Measurements from ENCODE around the gene AIPL1. TPM values are rescaled to one million over a fixed set of nuclear protein-coding genes. Genes with fewer than 3 reads are reported as not detected.
A peak's percentile ranks its signal among the peaks of the same experiment; 100 is the strongest.

Gene AIPL1
- total RNA-seq, 6 donors from 2014 or later: not detected

GRCh38 chr17:6380915-6381438, 53.9 kb downstream of the AIPL1 start:
- Histone ChIP-seq H3K27me3 (no peaks in the 10 kb centered on the region), H3K4me1 (no peaks in the 10 kb centered on the region), H3K9me3 (no peaks in the 10 kb centered on the region), H3K4me3 (no peak overlapping the region), H3K36me3 (no peaks in the 10 kb centered on the region), H3K27ac (no peak overlapping the region)
- TF ChIP-seq EP300 (IDR thresholded peaks at IDR 0.05): no peak
- TF ChIP-seq POLR2AphosphoS5 (IDR thresholded peaks at IDR 0.05): no peak
- TF ChIP-seq CTCF (IDR thresholded peaks at IDR 0.05): no peak
- TF ChIP-seq POLR2A (IDR thresholded peaks at IDR 0.05): no peak
- 85 to 87% methylated on average over 6 of the region's 6 CpGs for WGBS, 2 donors
- no peak for DNase-seq
- ATAC-seq (ENCODE audit: low FRiP score in 2 of 2): no peak

- WGBS, 2 donors: 62 to 74% methylated on average over 3 of the region's 3 CpGs
Measured at GRCh38 chr17:6377906-6378305, 57.0 kb downstream of the AIPL1 start.

DNA sequence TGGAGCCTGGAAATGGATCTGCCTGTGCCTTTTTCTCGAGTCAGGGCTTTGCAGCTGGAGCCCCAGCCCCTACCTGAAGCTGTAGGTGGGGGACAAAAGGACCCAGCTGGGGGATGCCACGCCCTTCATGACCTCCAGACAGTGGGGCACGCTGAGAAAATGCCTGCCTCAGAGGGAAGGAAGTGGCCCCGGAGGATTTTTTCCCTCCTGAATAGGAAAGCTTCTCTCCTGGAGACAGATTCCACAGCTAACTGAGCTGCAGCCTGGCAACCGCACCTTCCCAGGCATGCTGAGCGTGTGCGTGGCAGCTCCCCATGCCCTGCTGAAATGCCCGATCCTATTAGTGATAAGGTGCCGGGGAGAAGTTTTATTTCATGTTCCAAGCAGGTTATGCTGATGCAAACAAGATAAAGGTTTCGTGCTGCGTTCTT, 58.0 kb downstream of the AIPL1 start:
- TF ChIP-seq CTCF (IDR thresholded peaks at IDR 0.05) (no peak), EP300 (IDR thresholded peaks at IDR 0.05) (no peak), POLR2A (IDR thresholded peaks at IDR 0.05) (no peak), POLR2AphosphoS5 (IDR thresholded peaks at IDR 0.05) (no peak)

More at GRCh38 chr17:6377906-6378305, 57.0 kb downstream of the AIPL1 start:
- DNase-seq: no peak
- no peaks in the 10 kb centered on the region for H3K4me1 ChIP-seq
- H3K9me3 ChIP-seq: no peaks in the 10 kb centered on the region
- ATAC-seq (ENCODE audit: low FRiP score in 2 of 2): no peak
- H3K36me3 ChIP-seq: no peaks in the 10 kb centered on the region
- TF ChIP-seq CTCF (IDR thresholded peaks at IDR 0.05) (no peak), POLR2AphosphoS5 (IDR thresholded peaks at IDR 0.05) (no peak), EP300 (IDR thresholded peaks at IDR 0.05) (no peak), POLR2A (IDR thresholded peaks at IDR 0.05) (no peak)
- H3K27me3 ChIP-seq: no peaks in the 10 kb centered on the region
- no peak overlapping the region for H3K27ac ChIP-seq
- no peak overlapping the region for H3K4me3 ChIP-seq

DNA sequence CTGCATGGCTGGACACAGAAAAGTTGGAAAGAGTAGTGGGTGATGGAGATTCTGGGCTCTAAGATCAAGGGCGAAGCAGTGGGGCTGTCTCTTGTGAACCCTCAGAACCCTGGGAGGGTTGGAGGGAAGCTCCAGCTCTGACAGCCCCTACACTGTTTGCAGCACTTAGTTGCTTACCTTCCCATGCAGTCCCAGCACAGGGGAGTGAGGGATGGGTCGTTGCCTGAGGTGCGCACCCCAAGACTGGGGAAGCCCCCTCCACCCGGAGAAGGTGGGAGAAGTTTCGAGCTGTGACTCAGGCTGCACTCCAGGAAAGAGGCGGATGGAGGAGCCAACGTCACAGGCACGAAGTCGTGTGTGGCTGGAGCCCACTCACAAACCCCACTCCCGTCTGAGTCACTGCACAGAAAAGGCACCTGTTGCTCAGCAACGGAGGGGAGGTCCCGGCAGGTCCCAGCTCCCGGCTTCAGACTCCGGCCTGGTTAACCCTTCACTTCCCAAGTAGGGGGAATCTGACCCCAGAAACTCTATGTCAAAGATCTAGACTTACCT, 60.1 kb downstream of the AIPL1 start:
- H3K36me3 ChIP-seq: no peaks in the 10 kb centered on the region
- H3K27me3 ChIP-seq: no peaks in the 10 kb centered on the region
- no peak overlapping the region for H3K27ac ChIP-seq
- TF ChIP-seq CTCF (IDR thresholded peaks at IDR 0.05) (no peak), POLR2A (IDR thresholded peaks at IDR 0.05) (no peak), POLR2AphosphoS5 (IDR thresholded peaks at IDR 0.05) (no peak), EP300 (IDR thresholded peaks at IDR 0.05) (no peak)
- no peaks in the 10 kb centered on the region for H3K9me3 ChIP-seq
- ATAC-seq (ENCODE audit: low FRiP score in 2 of 2): peak in 1 of 2 donors; percentile 19
- H3K4me1 ChIP-seq: no peaks in the 10 kb centered on the region
- no peak overlapping the region for H3K4me3 ChIP-seq
- 11 to 13% methylated on average over 7 to 14 of the region's 14 CpGs for WGBS, 2 donors
- DNase-seq: no peak

More for the DNA sequence above, 58.0 kb downstream of the AIPL1 start:
- Histone ChIP-seq H3K27ac (no peak overlapping the region), H3K9me3 (no peaks in the 10 kb centered on the region), H3K27me3 (no peaks in the 10 kb centered on the region), H3K4me1 (no peaks in the 10 kb centered on the region), H3K36me3 (no peaks in the 10 kb centered on the region), H3K4me3 (no peak overlapping the region)
- WGBS, 2 donors: 41 to 56% methylated on average over 7 to 11 of the region's 11 CpGs
- DNase-seq (no peak), ATAC-seq (ENCODE audit: low FRiP score in 2 of 2) (no peak)

- 6 to 13% methylated on average over 2 of the region's 2 CpGs for WGBS, 2 donors
- no peaks in the 10 kb centered on the region for H3K4me1 ChIP-seq
- H3K27me3 ChIP-seq: no peaks in the 10 kb centered on the region
- H3K27ac ChIP-seq: no peak overlapping the region
- no peak overlapping the region for H3K4me3 ChIP-seq
- no peak for TF ChIP-seq POLR2AphosphoS5 (IDR thresholded peaks at IDR 0.05)
- TF ChIP-seq EP300 (IDR thresholded peaks at IDR 0.05): no peak
- no peak for TF ChIP-seq POLR2A (IDR thresholded peaks at IDR 0.05)
- no peak for TF ChIP-seq CTCF (IDR thresholded peaks at IDR 0.05)
- H3K36me3 ChIP-seq: no peaks in the 10 kb centered on the region
- no peaks in the 10 kb centered on the region for H3K9me3 ChIP-seq
- DNase-seq: no peak
- ATAC-seq (ENCODE audit: low FRiP score in 2 of 2): no peak
Measured at GRCh38 chr17:6374271-6374691, 60.6 kb downstream of the AIPL1 start.

All from upper lobe of left lung (tissue), 6 donors.